Fibroblast of the aortic adventitia (primary cell): ENCODE measurements around the gene EIF2D. TPM values are rescaled to one million over a fixed set of nuclear protein-coding genes. Genes with fewer than 3 reads are reported as not detected.

Source experiments
- DNase-seq: peaks from one replicate; pipeline ENCODE4 v3.0.0-alpha.2; 2010; ENCODE audit warnings: low read depth
- H3K4me3 ChIP-seq: 2 replicates; pipeline ENCODE4 v1.5.1; 2011; ENCODE audit warnings: low read depth, mild to moderate bottlenecking, control low read depth, low read length, moderate library complexity
- CTCF ChIP-seq: IDR thresholded peaks from 2 replicates; pipeline ENCODE4 v1.5.1; 2011; ENCODE audit warnings: mild to moderate bottlenecking, low read length, control low read depth, inconsistent platforms; ENCODE audit not compliant: insufficient read depth
- total RNA-seq: library from RNA; depleted of rRNA; stranded (reverse); fragments of >200 nt; gene quantifications from 2 replicates; pipeline ENCODE4 v1.2.3, GENCODE V29; 2012; ENCODE audit warnings: low replicate concordance

The EIF2D gene
- total RNA-seq, 1 donor: 42.5 TPM

DNA sequence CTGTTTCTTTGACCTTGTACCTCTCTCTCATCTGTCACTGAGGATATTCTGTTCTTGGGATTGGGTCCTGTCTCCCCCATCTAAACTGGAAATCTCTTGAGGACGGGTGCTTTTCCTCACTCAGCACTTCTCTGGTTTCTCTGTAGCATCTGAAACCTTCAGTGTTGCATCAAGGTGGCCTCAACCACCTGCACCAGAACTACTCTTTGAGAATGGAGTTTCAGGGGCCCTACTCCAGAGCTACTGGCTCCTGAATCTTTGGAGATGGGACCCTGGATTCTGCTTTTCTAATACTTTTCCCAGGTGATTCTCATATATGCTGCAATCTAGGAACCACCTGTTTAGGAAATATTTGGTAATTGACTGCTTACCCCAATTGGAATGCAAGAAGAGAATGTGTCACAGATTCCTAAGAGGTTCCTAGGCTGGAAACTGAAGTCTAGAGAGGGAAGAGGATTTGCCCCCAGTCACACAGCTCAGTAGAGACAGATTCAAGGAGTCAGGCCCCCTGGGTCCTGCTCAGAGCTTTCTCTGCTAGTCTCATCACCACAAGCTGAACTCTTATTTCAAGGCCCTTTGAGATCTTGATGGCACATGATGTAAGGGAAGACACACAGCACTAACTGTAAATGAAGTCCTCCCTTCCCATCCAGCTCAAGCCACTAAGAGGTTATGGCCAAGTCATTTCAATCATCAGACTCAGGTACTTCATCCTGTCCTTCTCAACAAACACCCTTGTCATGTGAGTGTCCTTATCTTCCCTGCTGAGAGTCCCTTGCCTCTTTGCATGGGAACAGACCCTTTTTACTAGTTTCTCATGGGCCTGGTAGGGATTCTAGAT is 48.7 kb downstream of the EIF2D start:
- no peak overlapping the region for H3K4me3 ChIP-seq
- no peak for DNase-seq
- no peak for TF ChIP-seq CTCF

DNA sequence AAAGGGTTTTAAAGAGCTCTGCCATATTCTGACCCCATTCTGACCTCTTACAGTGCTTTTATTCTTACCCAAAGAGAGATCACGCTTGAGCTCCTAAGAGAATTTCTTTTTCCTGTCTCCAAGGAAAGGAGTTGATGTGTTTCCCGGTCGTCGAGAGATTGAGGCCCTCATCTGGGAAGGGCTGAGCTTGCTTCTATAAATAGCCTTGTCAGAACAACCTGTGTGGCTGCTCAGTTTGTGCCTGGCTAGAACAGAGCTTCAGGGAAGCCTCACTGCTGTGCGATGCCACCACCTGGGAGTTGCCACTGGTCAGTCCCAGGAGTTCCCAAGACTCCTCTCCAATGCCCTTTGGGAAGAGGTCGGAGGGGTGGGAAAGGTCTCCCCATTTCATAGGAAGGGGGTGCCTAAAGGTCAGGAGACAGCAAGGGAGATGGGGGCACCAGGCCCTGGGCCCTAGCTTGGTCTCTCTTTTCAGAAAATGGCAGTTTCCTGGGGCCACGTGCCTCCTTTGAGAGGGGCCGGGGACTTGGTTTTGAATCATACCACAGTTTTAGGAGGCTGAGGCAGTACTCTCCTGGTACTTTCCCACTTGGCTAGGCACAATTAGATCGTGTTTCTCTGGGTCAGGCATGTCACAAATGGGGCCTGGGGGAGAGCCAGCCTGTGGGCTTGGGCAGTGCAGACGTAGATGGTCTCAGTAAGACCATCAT is 52.1 kb downstream of the EIF2D start:
- DNase-seq: no peak
- TF ChIP-seq CTCF: no peak
- no peak overlapping the region for H3K4me3 ChIP-seq

GRCh38 chr1:206559672-206559995 is 52.6 kb downstream of the EIF2D start:
- no peak for DNase-seq
- no peak for TF ChIP-seq CTCF
- no peak overlapping the region for H3K4me3 ChIP-seq

- TF ChIP-seq CTCF: no peak
- DNase-seq: no peak
- H3K4me3 ChIP-seq: no peak overlapping the region
Observed at GRCh38 chr1:206558794-206559671, 53.2 kb downstream of the EIF2D start.

- no peak for DNase-seq
- TF ChIP-seq CTCF: no peak
- peak overlapping the region; percentile 57 for H3K4me3 ChIP-seq
Observed at GRCh38 chr1:206557636-206558473, 54.4 kb downstream of the EIF2D start.
